HCT116 (cell line): ENCODE measurements around the gene TRIM63. TPM values are rescaled to one million over a fixed set of nuclear protein-coding genes. Genes with fewer than 3 reads are reported as not detected.

Source experiments
- ATAC-seq: fragments of 200-7000 bp; cut with Tn5 transposase; 2 replicates; pipeline ENCODE4 v1.9.1; 2020; ENCODE audit warnings: mild to moderate bottlenecking, moderate library complexity
- BruUV-seq: library from RNA; stranded (reverse); fragments of 400-500 nt; replicated peaks from 2 replicates; lab custom pipeline; 2021; lab: Mats Ljungman, UMichigan
- CTCF ChIA-PET: fragments of 300-600 bp; sonication (Branson Sonifier 250); formaldehyde crosslinking; loops from one replicate; lab custom pipeline; 2021; ENCODE audit warnings: antibody characterized with exemption; lab: Charles Lee
- POLR2A ChIA-PET: fragments of 300-600, 350-600 bp; sonication (Branson Sonifier 250); formaldehyde crosslinking; loops from one replicate; lab custom pipeline; 2021; ENCODE audit warnings: antibody characterized with exemption; lab: Charles Lee
- RAD21 ChIA-PET, 2 experiments: fragments of 300-600 bp; sonication (Branson Sonifier 250); formaldehyde crosslinking; loops; one replicate each; lab custom pipeline; 2023; ENCODE audit warnings: low total read pairs in 2 of 2; ENCODE audit not compliant: uncharacterized antibody in 2 of 2, unreplicated experiment in 2 of 2, low non-redundant PET in 1 of 2; lab: Charles Lee
- DNase-seq: peaks from one replicate; pipeline ENCODE4 v3.0.0-alpha.2; 2010; ENCODE audit warnings: low read depth, low spot score
- H2AFZ ChIP-seq: fragments of 200-600 bp; shearing (Covaris generic), sonication (generic); 2 replicates; pipeline ENCODE4 v1.6.1; 2017; ENCODE audit warnings: low read depth, mixed run types, mixed read lengths, antibody characterized with exemption, low read length; ENCODE audit not compliant: poor library complexity, severe bottlenecking
- H3K27ac ChIP-seq: 2 replicates; pipeline ENCODE4 v1.5.1; 2012; ENCODE audit warnings: low read depth, low read length
- H3K27me3 ChIP-seq: fragments of 200-600 bp; sonication (generic); 2 replicates; pipeline ENCODE4 v1.6.1; 2016; ENCODE audit warnings: mixed run types, low read length, mixed read lengths; ENCODE audit not compliant: insufficient read depth
- H3K36me3 ChIP-seq, 2 experiments: fragments of 200-500 bp in 1 of 2; fragments of 200-600 bp in 1 of 2; sonication (Bioruptor generic) in 1 of 2; sonication (generic) in 1 of 2; 2 replicates each; pipeline versions ENCODE4 v1.5.1 to v1.6.1; 2014 to 2016; ENCODE audit warnings: low read length in 2 of 2, inconsistent platforms in 1 of 2, mixed read lengths in 1 of 2, mixed run types in 1 of 2; ENCODE audit not compliant: insufficient read depth in 2 of 2, control insufficient read depth in 1 of 2
- H3K4me1 ChIP-seq, 2 experiments: fragments of 200-600 bp in 1 of 2; sonication (generic) in 1 of 2; 2 replicates each; pipeline versions ENCODE4 v1.5.1 to v1.6.1; 2012 to 2017; ENCODE audit warnings: low read length in 2 of 2, inconsistent platforms in 1 of 2, mild to moderate bottlenecking in 1 of 2, mixed read lengths in 1 of 2, mixed run types in 1 of 2, moderate library complexity in 1 of 2; ENCODE audit not compliant: insufficient read depth in 2 of 2, control insufficient read depth in 1 of 2
- H3K4me2 ChIP-seq: fragments of 200-600 bp; sonication (generic); 2 replicates; pipeline ENCODE4 v1.6.1; 2017; ENCODE audit warnings: mixed run types, low read length, mixed read lengths
- H3K4me3 ChIP-seq, 2 experiments: fragments of 200-600 bp in 1 of 2; sonication (generic) in 1 of 2; replicated peaks in 1 of 2; 2 replicates each; pipeline ENCODE4 v1.5.1; 2011 to 2016; ENCODE audit warnings: low read length in 2 of 2, control low read depth in 1 of 2, low read depth in 1 of 2, mild to moderate bottlenecking in 1 of 2, mixed read lengths in 1 of 2, mixed run types in 1 of 2
- H3K79me2 ChIP-seq: fragments of 200-600 bp; sonication (generic); 2 replicates; pipeline ENCODE4 v1.6.1; 2017; ENCODE audit warnings: mild to moderate bottlenecking, mixed run types, low read length, moderate library complexity, mixed read lengths; ENCODE audit not compliant: insufficient read depth
- H3K9ac ChIP-seq: fragments of 200-600 bp; sonication (generic); 2 replicates; pipeline ENCODE4 v1.6.1; 2016; ENCODE audit warnings: low read length, mixed read lengths
- H3K9me2 ChIP-seq: fragments of 200-600 bp; sonication (generic), shearing (Covaris generic); 2 replicates; pipeline ENCODE4 v1.6.1; 2017; ENCODE audit warnings: mixed run types, mild to moderate bottlenecking, moderate library complexity; ENCODE audit not compliant: insufficient read depth
- H3K9me3 ChIP-seq, 2 experiments: fragments of 200-500 bp in 1 of 2; fragments of 200-600 bp in 1 of 2; sonication (Bioruptor generic) in 1 of 2; sonication (generic) in 1 of 2; 2 replicates each; pipeline ENCODE4 v1.6.1; 2014 to 2017; ENCODE audit warnings: low read length in 2 of 2, mixed read lengths in 2 of 2, inconsistent platforms in 1 of 2, low read depth in 1 of 2, mild to moderate bottlenecking in 1 of 2, mixed run types in 1 of 2, moderate library complexity in 1 of 2; ENCODE audit not compliant: control insufficient read depth in 1 of 2, insufficient read depth in 1 of 2
- H4K20me1 ChIP-seq: fragments of 200-600 bp; sonication (generic), shearing (Covaris generic); 2 replicates; pipeline ENCODE4 v1.6.1; 2017; ENCODE audit warnings: mixed run types, mild to moderate bottlenecking, moderate library complexity; ENCODE audit not compliant: insufficient read depth
- CBX3 ChIP-seq: IDR thresholded peaks from 2 replicates; pipeline ENCODE4 v1.6.1; 2012; ENCODE audit warnings: low read depth
- EGR1 ChIP-seq: IDR thresholded peaks from 2 replicates; pipeline ENCODE4 v1.6.1; 2012; ENCODE audit warnings: low read depth
- ELF1 ChIP-seq: IDR thresholded peaks from 2 replicates; pipeline ENCODE4 v1.6.1; 2012; ENCODE audit warnings: low read depth, borderline replicate concordance
- EZH2 ChIP-seq: fragments of 200-600 bp; sonication (generic); IDR thresholded peaks from 2 replicates; pipeline ENCODE4 v1.6.1; 2017; ENCODE audit warnings: antibody characterized with exemption, mixed run types
- EZH2phosphoT487 ChIP-seq: fragments of 200-600 bp; IDR thresholded peaks from 2 replicates; pipeline ENCODE4 v1.6.1; 2018; ENCODE audit warnings: antibody characterized with exemption, borderline replicate concordance
- FOSL1 ChIP-seq: IDR thresholded peaks from 2 replicates; pipeline ENCODE4 v1.6.1; 2012; ENCODE audit warnings: low read depth
- JUND ChIP-seq: IDR thresholded peaks from 2 replicates; pipeline ENCODE4 v1.6.1; 2012
- SP1 ChIP-seq: IDR thresholded peaks from 2 replicates; pipeline ENCODE4 v1.6.1; 2012; ENCODE audit warnings: low read depth
- TCF7L2 ChIP-seq: IDR thresholded peaks from 2 replicates; pipeline ENCODE4 v1.7.0; 2011; ENCODE audit warnings: borderline replicate concordance, inconsistent platforms; ENCODE audit not compliant: insufficient read depth, insufficient read length; ENCODE audit errors: extremely low read depth
- YY1 ChIP-seq: IDR thresholded peaks from 2 replicates; pipeline ENCODE4 v1.6.1; 2011; ENCODE audit warnings: low read length, low read depth, moderate library complexity, mild to moderate bottlenecking; ENCODE audit not compliant: insufficient replicate concordance; ENCODE audit errors: extremely low read depth
- ZFX ChIP-seq: fragments of 450-650 bp; IDR thresholded peaks from 2 replicates; pipeline ENCODE4 v1.6.1; 2017
- ZNF274 ChIP-seq: fragments of 200-500 bp; sonication (Bioruptor generic); IDR thresholded peaks from 2 replicates; pipeline ENCODE4 v1.6.1; 2014; ENCODE audit warnings: mild to moderate bottlenecking, low read depth, low read length, inconsistent platforms
- intact Hi-C: fragments of 100-400 bp; cut with micrococcal nuclease; formaldehyde crosslinking; loops from 2 replicates; pipeline ENCODE4 v1.10.0; 2022
- total RNA-seq: library from RNA; stranded (reverse); gene quantifications from one replicate; pipeline ENCODE4 v1.2.1, GENCODE V29; 2021; ENCODE audit not compliant: unreplicated experiment
- TF ChIP-seq, protein P1 (sequence below): IDR thresholded peaks from 2 replicates; pipeline ENCODE4 v1.6.1; 2012
- TF ChIP-seq, protein P2 (sequence below): IDR thresholded peaks from 2 replicates; pipeline ENCODE4 v1.6.1; 2012
- TF ChIP-seq, protein P3 (sequence below), 3 experiments: fragments of 200-600 bp in 1 of 3; sonication (generic) in 1 of 3; IDR thresholded peaks in 2 of 3; conservative IDR thresholded peaks in 1 of 3; 2 replicates each; pipeline ENCODE4 v1.5.1; 2012 to 2017; ENCODE audit warnings: low read depth in 2 of 3, low read length in 2 of 3, antibody characterized with exemption in 1 of 3, borderline replicate concordance in 1 of 3, control low read depth in 1 of 3, mild to moderate bottlenecking in 1 of 3, mixed read lengths in 1 of 3, mixed run types in 1 of 3, moderate library complexity in 1 of 3; ENCODE audit not compliant: insufficient read depth in 1 of 3

The TRIM63 gene
- total RNA-seq, 1 experiment from 2014 or later: not detected

DNA sequence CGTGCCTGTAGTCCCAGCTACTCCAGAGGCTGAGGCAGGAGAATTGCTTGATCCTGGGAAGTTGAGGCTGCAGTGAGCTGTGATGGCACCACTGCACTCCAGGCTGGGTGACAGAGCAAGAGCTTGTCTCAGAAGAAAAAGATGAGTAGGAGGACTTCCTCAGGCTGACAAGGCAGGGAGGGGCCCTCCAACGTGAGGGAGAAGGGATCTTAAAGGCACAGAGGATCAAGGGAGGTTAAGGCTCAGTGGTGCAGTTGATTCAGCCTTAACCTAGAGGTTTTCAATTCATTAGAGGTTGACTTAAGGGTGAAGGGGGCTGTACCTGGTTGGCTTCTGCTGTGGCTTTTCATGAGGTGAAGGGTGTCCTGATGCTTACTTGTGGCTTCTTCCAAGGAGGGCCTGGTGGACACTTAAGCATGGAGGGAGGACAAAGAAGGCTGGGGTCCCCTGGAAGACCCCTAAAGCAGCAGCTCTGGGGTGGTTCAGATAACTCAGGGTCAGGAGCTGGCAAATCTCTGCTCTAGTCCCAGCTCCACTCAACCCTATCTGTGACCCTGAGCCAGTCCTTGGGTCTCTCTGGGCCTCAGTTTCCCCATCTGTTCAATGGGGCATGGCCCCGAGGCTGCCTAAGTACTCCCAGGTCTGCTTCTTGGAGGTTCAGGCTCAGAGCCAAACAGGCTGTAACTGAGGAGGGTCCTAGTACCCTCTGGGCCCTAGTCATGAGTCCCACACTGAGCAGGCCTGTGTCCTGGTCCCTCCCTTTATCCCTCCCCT, 39.5 kb downstream of the TRIM63 start (continued):
- TF ChIP-seq EZH2phosphoT487 (no peak), EZH2 (no peak), ZFX (no peak), YY1 (no peak), JUND (no peak)
- TF ChIP-seq, protein P1, sequence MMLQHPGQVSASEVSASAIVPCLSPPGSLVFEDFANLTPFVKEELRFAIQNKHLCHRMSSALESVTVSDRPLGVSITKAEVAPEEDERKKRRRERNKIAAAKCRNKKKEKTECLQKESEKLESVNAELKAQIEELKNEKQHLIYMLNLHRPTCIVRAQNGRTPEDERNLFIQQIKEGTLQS: no peak
- TF ChIP-seq, protein P2, sequence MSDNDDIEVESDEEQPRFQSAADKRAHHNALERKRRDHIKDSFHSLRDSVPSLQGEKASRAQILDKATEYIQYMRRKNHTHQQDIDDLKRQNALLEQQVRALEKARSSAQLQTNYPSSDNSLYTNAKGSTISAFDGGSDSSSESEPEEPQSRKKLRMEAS: no peak
- TF ChIP-seq, all 23 proteins: peak for 0

DNA sequence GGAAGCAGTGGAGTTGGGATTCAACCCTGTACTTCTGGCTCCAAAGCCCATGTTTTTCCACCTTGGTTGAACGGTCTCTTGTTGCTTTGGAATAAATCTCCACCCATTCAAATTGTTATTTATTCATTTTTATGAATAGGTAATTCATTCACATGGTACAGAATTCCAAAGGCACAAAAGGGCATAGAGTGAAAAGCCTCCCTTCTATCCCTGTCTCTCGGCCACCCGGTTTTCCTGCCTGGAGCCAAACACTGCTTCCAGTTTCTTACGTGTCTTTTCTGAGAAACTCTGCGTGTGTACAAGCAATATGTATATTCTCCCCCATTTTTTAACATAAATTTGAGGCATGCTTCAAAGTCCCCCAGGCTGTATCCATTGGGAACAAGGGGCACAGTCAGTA, 41.9 kb downstream of the TRIM63 start:
- CTCF ChIA-PET: no interaction called here
- TF ChIP-seq EZH2: no peak
- TF ChIP-seq FOSL1: no peak
- no peak for TF ChIP-seq CBX3
- TF ChIP-seq TCF7L2: no peak
- TF ChIP-seq EGR1: no peak
- TF ChIP-seq JUND: no peak
- TF ChIP-seq ELF1: no peak
- no peak for TF ChIP-seq SP1
- TF ChIP-seq, protein P3, sequence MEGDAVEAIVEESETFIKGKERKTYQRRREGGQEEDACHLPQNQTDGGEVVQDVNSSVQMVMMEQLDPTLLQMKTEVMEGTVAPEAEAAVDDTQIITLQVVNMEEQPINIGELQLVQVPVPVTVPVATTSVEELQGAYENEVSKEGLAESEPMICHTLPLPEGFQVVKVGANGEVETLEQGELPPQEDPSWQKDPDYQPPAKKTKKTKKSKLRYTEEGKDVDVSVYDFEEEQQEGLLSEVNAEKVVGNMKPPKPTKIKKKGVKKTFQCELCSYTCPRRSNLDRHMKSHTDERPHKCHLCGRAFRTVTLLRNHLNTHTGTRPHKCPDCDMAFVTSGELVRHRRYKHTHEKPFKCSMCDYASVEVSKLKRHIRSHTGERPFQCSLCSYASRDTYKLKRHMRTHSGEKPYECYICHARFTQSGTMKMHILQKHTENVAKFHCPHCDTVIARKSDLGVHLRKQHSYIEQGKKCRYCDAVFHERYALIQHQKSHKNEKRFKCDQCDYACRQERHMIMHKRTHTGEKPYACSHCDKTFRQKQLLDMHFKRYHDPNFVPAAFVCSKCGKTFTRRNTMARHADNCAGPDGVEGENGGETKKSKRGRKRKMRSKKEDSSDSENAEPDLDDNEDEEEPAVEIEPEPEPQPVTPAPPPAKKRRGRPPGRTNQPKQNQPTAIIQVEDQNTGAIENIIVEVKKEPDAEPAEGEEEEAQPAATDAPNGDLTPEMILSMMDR (IDR thresholded peaks at IDR 0.05 in 2 of 3, conservative IDR thresholded peaks at IDR 0.05 in 1 of 3; ENCODE audit: borderline replicate concordance in 1 of 3, insufficient read depth in 1 of 3, low read depth in 2 of 3, low read length in 2 of 3): no peak
- TF ChIP-seq ZNF274: no peak
- Histone ChIP-seq H3K9me3 (no peaks in the 10 kb centered on the region), H3K36me3 (no peaks in the 10 kb centered on the region), H3K79me2 (no peaks in the 10 kb centered on the region), H3K9ac (no peak overlapping the region), H3K4me3 (no peak overlapping the region), H3K4me2 (no peak overlapping the region), H3K9me2 (no peaks in the 10 kb centered on the region), H3K27me3 (no peaks in the 10 kb centered on the region), H2AFZ (no peak overlapping the region), H3K4me1 (0 out of 4 replicates have a peak, but pooled peaks cover 0 to 5% of the 10 kb centered on the region in 2 experiments), H4K20me1 (no peaks in the 10 kb centered on the region), H3K27ac (no peak overlapping the region)
- ATAC-seq (no peak), DNase-seq (no peak)
- intact Hi-C loops: no loop called here
- BruUV-seq: no TSS peak
- POLR2A ChIA-PET: no interaction called here
- RAD21 ChIA-PET: no interaction called here
